RKO (cell line): Measurements from ENCODE around the gene CFHR2.
A peak's percentile ranks its signal among the peaks of the same experiment; 100 is the strongest.
"Not testable (repeated sequence)": the region's sequence is repeated elsewhere in the genome, so short reads cannot be mapped to it uniquely, and the experiment has no call there.

Source experiments
- DNase-seq: peaks from one replicate; pipeline ENCODE4 v3.0.0-alpha.2; 2016; ENCODE audit warnings: low spot score

Gene CFHR2

GRCh38 chr1:196943568-196943967 is at the start of gene CFHR2:
Gene CFHR2 (plus strand): TSS chr1:196943738. CDS start chr1:196943881, 143 bp downstream.
- DNase-seq: not testable (repeated sequence)

GRCh38 chr1:196896355-196896754 is 47.2 kb upstream of the CFHR2 start:
- DNase-seq: no peak

- DNase-seq: no peak
Observed at GRCh38 chr1:196897158-196897828, 46.2 kb upstream of the CFHR2 start.

- peak; percentile 8 for DNase-seq
Observed at GRCh38 chr1:196902344-196902743, 41.2 kb upstream of the CFHR2 start.

- peak; percentile 49 for DNase-seq
Observed at GRCh38 chr1:196910215-196910614, 33.3 kb upstream of the CFHR2 start.

GRCh38 chr1:196912283-196912682 is 31.3 kb upstream of the CFHR2 start:
- DNase-seq: not testable (repeated sequence)

GRCh38 chr1:196926839-196927238 is 16.7 kb upstream of the CFHR2 start:
- not testable (repeated sequence) for DNase-seq

- DNase-seq: not testable (repeated sequence)
Observed at GRCh38 chr1:196932853-196933252, 10.7 kb upstream of the CFHR2 start.

- DNase-seq: no peak
Observed at GRCh38 chr1:196933531-196934189, 9.9 kb upstream of the CFHR2 start.

GRCh38 chr1:196941474-196941873 is 2.1 kb upstream of the CFHR2 start:
- not testable (repeated sequence) for DNase-seq

GRCh38 chr1:196951711-196952394 is 8.3 kb downstream of the CFHR2 start:
- DNase-seq: no peak

GRCh38 chr1:196954778-196955177 is 11.2 kb downstream of the CFHR2 start:
- DNase-seq: no peak

GRCh38 chr1:196955926-196956325 is 12.4 kb downstream of the CFHR2 start:
- no peak for DNase-seq

- no peak for DNase-seq
Observed at GRCh38 chr1:196960854-196961253, 17.3 kb downstream of the CFHR2 start.

- no peak for DNase-seq
Observed at GRCh38 chr1:196970182-196970581, 26.6 kb downstream of the CFHR2 start.

- DNase-seq: no peak
Observed at GRCh38 chr1:196976278-196976677, 32.7 kb downstream of the CFHR2 start.

- DNase-seq: no peak
Observed at GRCh38 chr1:196977278-196977677, 33.7 kb downstream of the CFHR2 start, which contains the start of gene CFHR5. Gene CFHR5 (plus strand): TSS chr1:196977556. CDS start chr1:196977665, 109 bp downstream.

GRCh38 chr1:196980859-196981258 is 37.3 kb downstream of the CFHR2 start:
- no peak for DNase-seq

GRCh38 chr1:196982247-196982646 is 38.7 kb downstream of the CFHR2 start:
- not testable (repeated sequence) for DNase-seq

GRCh38 chr1:196991919-196992651 is 48.5 kb downstream of the CFHR2 start:
- not testable (repeated sequence) for DNase-seq

GRCh38 chr1:196993916-196994315 is 50.4 kb downstream of the CFHR2 start:
- no peak for DNase-seq

- peak; percentile 45 for DNase-seq
Observed at GRCh38 chr1:196997423-196997822, 53.9 kb downstream of the CFHR2 start.
